ENCODE results near the gene PKNOX1. TPM values are rescaled to one million over a fixed set of nuclear protein-coding genes. Genes with fewer than 3 reads are reported as not detected.
A peak's percentile ranks its signal among the peaks of the same experiment; 100 is the strongest.

The PKNOX1 gene
- total and polyA plus RNA-seq, 2 of the 13 experiments (the other 11 are each of a cell fraction or from before 2014, with no cell fraction given): 7.9 to 16.2 TPM

- in situ Hi-C loops (cut with HindIII; ENCODE audit: extremely low pct_ligation_motif_present, low pct_unique_long_range_greater_than_20kb) (no loop called here), intact Hi-C loops (cut with micrococcal nuclease; ENCODE audit: unreplicated experiment) (no loop called here)
- TF ChIP-seq ZBTB10 (CRISPR knock-in tag; IDR thresholded peaks at IDR 0.05; ENCODE audit: borderline replicate concordance): no peak
- no peak for ATAC-seq
- Histone ChIP-seq H3K4me1 (ENCODE audit: insufficient read depth, low read length) (peaks cover 28% of the 10 kb centered on the region), H3K9me3 (ENCODE audit: low read length) (no peaks in the 10 kb centered on the region), H3K27ac (ENCODE audit: extremely low read length, insufficient read depth, low read length) (no peak overlapping the region), H3K9ac (ENCODE audit: insufficient read depth, low read depth, low read length) (no peak overlapping the region), H3K27me3 (ENCODE audit: control insufficient read depth in 1 of 2, insufficient read depth in 2 of 2, low read length in 2 of 2) (peaks cover 0 to 5% of the 10 kb centered on the region in 2 experiments; a peak in 1 of 5 replicates), H3K4me2 (ENCODE audit: low read depth, low read length) (no peak overlapping the region; the same call in 1 of the 2 replicates), H3K36me3 (replicated peaks in 1 of 2; ENCODE audit: control insufficient read depth in 1 of 2, insufficient read depth in 2 of 2, low read length in 2 of 2) (no peaks in the 10 kb centered on the region), H4K20me1 (ENCODE audit: insufficient read depth, low read length) (no peaks in the 10 kb centered on the region), H3K4me3 (replicated peaks in 1 of 3; ENCODE audit: insufficient read depth in 1 of 3, low read depth in 2 of 3, low read length in 3 of 3) (no peak overlapping the region), H3K79me2 (ENCODE audit: insufficient read depth, low read length) (no peaks in the 10 kb centered on the region), H2AFZ (ENCODE audit: low read length) (no peak overlapping the region)
- FAIRE-seq: no peak
- DNase-seq (ENCODE audit: low spot score): no peak
- 14% methylated on average over 6 of the region's 6 CpGs for WGBS (ENCODE audit: low lambda C conversion rate)
- ChIA-PET CTCF (ENCODE audit: low intra/inter-chr PET ratio, low total read pairs) (no interaction called here), POLR2A (no interaction called here)
- no TSS peak for BruUV-seq (replicated peaks)
These were observed 32.7 kb upstream of the PKNOX1 start for GRCh38 chr21:42941696-42942085.

- no peak overlapping the region for H2AFZ ChIP-seq (ENCODE audit: low read length)
- H3K4me1 ChIP-seq (ENCODE audit: insufficient read depth, low read length): peaks cover 27% of the 10 kb centered on the region
- H4K20me1 ChIP-seq (ENCODE audit: insufficient read depth, low read length): no peaks in the 10 kb centered on the region
- WGBS (ENCODE audit: low lambda C conversion rate): 23% methylated on average over 6 of the region's 6 CpGs
- FAIRE-seq (no peak), DNase-seq (ENCODE audit: low spot score) (no peak), ATAC-seq (no peak)
- intact Hi-C loops (cut with micrococcal nuclease; ENCODE audit: unreplicated experiment): no loop called here
- H3K4me2 ChIP-seq (ENCODE audit: low read depth, low read length): no peak overlapping the region
- no TSS peak for BruUV-seq (replicated peaks)
- ChIA-PET POLR2A (interaction anchor here (0.9 kb wide), 1 partner anchor 49 kb away, joined by 3 read pairs; the partner anchor contains the start of gene NDUFV3), CTCF (ENCODE audit: low intra/inter-chr PET ratio, low total read pairs) (no interaction called here)
- H3K27me3 ChIP-seq (ENCODE audit: control insufficient read depth in 1 of 2, insufficient read depth in 2 of 2, low read length in 2 of 2): peaks cover 0 to 5% of the 10 kb centered on the region in 2 experiments; a peak in 1 of 5 replicates
- H3K9ac ChIP-seq (ENCODE audit: insufficient read depth, low read depth, low read length): no peak overlapping the region
- no peaks in the 10 kb centered on the region for H3K36me3 ChIP-seq (replicated peaks in 1 of 2; ENCODE audit: control insufficient read depth in 1 of 2, insufficient read depth in 2 of 2, low read length in 2 of 2)
- H3K27ac ChIP-seq (ENCODE audit: extremely low read length, insufficient read depth, low read length): no peak overlapping the region
- no peak overlapping the region for H3K4me3 ChIP-seq (replicated peaks in 1 of 3; ENCODE audit: insufficient read depth in 1 of 3, low read depth in 2 of 3, low read length in 3 of 3)
- in situ Hi-C loops (cut with HindIII; ENCODE audit: extremely low pct_ligation_motif_present, low pct_unique_long_range_greater_than_20kb): no loop called here
- TF ChIP-seq GATA4 (IDR thresholded peaks at IDR 0.05; ENCODE audit: borderline replicate concordance, low read depth) (no peak), FOSL2 (CRISPR knock-in tag; IDR thresholded peaks at IDR 0.05) (0 out of 2 replicates have a peak, but pooled peaks have one; percentile 17), RFXAP (CRISPR knock-in tag; IDR thresholded peaks at IDR 0.05; ENCODE audit: borderline replicate concordance) (no peak), HINFP (CRISPR knock-in tag; IDR thresholded peaks at IDR 0.05; ENCODE audit: low read depth) (no peak), FIP1L1 (IDR thresholded peaks at IDR 0.05; ENCODE audit: borderline replicate concordance, insufficient read depth, low read depth, low read length) (no peak), ZNF281 (CRISPR knock-in tag; IDR thresholded peaks at IDR 0.05; ENCODE audit: borderline replicate concordance) (no peak), MEIS1 (CRISPR knock-in tag; IDR thresholded peaks at IDR 0.05; ENCODE audit: borderline replicate concordance) (no peak)
- H3K79me2 ChIP-seq (ENCODE audit: insufficient read depth, low read length): no peaks in the 10 kb centered on the region
- no peaks in the 10 kb centered on the region for H3K9me3 ChIP-seq (ENCODE audit: low read length)
These were observed 32.1 kb upstream of the PKNOX1 start for GRCh38 chr21:42942244-42942643.
